Measurements from ENCODE around the gene RNASEH2A.

RNASEH2A gene

DNA sequence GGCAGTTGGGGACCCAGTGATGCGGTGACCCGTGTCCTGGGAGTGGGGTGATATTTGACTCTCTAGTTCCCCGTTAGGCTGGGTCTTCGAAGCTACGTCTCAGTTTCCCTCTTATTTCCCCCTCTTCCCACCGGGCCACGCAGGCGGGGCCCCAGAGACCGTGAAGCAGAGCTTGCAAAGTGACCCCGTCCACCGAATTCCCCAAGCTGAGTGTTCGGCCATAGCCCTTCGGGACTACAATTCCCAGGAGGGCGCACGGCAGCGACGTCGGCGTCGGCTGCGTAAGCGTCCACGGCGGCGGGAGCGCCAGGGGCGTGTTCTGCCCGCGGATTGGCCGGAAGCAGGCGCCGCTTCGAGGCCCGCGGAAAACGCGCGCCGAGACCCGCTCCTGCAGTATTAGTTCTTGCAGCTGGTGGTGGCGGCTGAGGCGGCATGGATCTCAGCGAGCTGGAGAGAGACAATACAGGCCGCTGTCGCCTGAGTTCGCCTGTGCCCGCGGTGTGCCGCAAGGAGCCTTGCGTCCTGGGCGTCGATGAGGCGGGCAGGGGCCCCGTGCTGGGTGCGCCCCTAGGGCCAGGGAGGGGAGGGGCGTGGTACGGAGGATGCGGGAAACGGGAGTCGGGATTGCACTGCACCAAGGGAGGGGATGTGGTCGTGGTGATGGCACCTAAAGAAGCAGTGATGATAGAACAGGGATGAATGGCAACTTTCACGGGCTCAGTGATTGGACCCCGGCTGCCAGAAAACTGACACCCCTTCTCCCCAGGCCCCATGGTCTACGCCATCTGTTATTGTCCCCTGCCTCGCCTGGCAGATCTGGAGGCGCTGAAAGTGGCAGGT is at the start of gene RNASEH2A:
Gene RNASEH2A (plus strand): TSS at position 343 of the 840 bp plus-strand sequence. CDS start 90 bp downstream, at position 433.
- peak; percentile 82 for DNase-seq

DNA sequence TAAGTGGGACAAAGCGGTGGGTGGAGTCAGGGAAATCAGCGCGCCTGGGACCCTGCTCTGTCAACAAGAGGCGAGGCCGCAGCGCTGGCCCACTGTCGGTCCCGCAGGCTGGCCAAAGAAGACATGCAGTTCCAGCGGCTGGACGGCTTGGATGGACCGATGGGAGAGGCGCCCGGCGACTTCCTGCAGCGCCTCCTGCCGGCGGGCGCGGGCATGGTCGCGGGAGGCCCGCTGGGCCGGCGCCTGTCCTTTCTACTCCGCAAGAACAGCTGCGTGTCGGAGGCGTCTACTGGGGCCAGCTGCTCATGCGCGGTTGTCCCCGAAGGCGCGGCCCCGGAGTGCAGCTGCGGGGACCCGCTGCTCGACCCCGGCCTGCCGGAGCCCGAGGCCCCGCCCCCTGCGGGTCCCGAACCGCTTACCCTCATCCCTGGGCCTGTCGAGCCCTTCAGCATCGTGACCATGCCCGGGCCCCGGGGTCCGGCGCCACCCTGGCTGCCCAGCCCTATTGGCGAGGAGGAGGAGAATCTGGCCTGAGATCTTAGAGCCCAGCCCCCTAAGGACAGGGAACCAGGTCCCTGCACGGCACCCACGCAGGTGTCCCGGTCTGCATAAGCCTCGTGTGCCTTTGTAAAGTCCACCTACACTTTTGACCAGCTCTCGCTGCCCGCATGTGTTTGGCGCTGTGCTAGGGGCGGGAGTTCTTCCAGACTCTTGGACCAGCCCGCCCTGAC is 48.7 kb upstream of the RNASEH2A start:
- peak; percentile 18 for DNase-seq

- no peak for DNase-seq
Observed at GRCh38 chr19:12759686-12760085, 46.7 kb upstream of the RNASEH2A start.

DNA sequence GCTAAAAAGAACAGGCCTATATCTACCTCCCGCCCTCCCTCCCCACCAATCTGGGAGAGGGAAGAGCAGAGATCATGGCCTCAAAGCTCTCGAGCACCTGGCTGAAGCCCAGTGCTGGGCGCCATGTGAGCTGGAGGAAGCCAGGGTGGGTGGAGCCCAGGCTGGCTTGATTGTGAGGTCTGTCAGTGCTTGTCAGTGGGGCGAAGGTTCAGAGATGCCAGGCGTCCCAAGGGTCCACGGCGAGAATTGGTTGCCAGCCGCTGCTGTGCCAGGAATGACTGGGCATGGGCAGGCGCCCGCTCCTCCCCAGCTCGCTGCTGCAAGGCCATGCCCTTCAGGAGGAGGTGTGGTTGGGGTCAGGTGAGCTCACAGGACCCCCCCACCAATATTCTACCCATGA is 43.3 kb upstream of the RNASEH2A start:
- no peak for DNase-seq

DNA sequence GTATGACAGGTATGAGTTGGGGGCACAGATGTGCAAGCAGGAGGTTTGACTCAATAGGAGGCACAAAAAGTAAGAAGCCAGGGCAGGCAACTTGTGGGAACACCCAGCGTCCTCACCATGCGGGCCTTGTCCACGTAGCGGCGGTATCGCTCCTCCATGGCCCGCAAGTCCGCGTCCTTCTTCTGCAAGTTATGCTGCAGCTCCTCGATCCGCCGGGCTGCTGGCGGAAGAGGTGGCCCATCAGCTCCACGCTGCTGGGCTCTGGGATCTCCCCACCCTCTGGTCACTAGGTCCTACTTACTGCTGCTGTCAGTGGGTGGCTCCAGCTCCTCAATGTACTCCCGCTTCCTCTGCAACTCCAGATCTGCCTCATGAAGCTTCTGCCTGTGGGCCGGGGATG is 41.7 kb upstream of the RNASEH2A start:
- DNase-seq, result no peak

DNA sequence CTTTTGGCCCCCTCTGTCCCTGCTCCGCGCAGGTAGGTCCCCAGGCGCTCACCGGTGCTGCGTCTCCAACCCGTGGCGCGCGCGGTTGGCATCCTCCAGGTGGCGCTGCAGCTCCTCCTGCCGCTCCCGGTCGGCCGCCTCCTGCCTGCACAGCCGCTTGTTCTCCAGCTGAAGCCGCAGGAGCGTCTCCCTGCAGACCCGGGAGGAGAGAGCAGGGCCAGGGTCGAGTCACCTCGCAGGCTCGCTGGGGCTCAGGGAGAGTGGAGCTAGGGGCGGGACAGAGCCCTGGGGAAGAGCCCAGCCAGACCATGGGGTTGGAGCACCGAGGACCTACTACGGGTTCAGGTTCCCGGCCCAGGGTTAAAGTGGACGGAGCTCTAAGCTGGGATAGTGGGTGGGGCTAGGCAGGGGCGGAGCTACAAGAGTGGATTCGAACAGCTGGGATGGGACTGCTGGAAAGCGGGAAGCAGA is 40.3 kb upstream of the RNASEH2A start:
- DNase-seq, result no peak

GRCh38 chr19:12767150-12767549 is 39.2 kb upstream of the RNASEH2A start:
- DNase-seq, result no peak

DNA sequence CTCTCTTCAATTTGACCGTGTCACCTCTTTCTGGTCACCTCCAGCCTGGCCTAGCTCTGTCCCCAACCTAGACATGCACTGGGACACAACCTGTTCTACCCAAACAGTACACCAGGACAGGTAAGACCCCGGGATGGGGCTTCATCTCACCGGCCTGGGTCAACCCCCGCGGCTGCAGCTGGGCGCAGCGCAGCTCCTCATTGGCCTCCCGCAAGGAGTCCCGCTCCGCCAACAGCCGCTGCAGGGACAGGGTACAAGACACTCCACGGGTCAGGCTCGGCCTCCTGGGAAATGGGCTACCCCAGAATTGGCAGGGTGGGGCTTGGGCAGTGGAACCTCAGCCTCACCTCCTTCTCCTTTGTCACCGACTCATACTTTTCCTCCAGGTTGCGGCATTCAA is 38.7 kb upstream of the RNASEH2A start:
- DNase-seq, result no peak

- DNase-seq, result no peak
Observed at GRCh38 chr19:12769689-12770088, 36.7 kb upstream of the RNASEH2A start.

- no peak for DNase-seq
Observed at GRCh38 chr19:12770922-12771321, 35.5 kb upstream of the RNASEH2A start.

DNA sequence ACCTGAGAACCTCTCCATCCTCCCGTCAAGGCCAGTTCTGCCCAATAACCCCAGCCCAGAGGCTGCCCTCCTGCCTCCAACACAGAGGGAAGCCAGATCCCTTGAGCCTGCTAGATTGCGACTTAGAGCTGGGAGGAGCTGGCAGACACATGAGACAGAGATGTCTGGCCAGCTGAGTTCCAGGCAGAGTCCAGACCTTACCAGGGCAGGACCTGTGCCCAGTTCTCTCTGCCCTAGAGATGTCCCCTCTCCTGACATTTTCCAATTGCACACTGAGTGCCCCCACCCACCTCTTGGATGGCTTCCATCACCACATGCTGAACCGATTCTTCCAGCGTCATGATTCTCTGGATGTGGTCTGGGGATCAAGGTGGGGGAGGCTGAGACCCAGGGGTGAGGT is 34.1 kb upstream of the RNASEH2A start:
- no peak for DNase-seq

DNA sequence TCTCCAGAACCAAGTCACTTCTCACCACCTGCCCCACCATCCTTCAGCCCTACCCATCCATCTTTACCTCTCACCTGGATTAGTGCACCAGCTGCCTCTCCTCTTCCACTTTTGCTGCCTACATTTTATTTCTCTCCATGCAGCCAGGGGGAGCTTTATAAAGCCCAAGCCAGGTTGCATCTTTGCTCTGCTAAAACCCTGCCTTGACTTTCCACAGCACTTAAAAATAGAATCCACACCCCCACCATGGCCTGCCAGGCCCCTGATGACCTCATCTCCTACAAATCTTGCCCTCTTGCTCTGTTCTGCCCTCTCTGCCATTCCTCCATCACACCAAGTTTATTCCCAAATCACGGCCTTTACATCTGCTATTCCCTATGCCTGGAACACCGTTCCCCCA is 32.8 kb upstream of the RNASEH2A start:
- no peak for DNase-seq

DNA sequence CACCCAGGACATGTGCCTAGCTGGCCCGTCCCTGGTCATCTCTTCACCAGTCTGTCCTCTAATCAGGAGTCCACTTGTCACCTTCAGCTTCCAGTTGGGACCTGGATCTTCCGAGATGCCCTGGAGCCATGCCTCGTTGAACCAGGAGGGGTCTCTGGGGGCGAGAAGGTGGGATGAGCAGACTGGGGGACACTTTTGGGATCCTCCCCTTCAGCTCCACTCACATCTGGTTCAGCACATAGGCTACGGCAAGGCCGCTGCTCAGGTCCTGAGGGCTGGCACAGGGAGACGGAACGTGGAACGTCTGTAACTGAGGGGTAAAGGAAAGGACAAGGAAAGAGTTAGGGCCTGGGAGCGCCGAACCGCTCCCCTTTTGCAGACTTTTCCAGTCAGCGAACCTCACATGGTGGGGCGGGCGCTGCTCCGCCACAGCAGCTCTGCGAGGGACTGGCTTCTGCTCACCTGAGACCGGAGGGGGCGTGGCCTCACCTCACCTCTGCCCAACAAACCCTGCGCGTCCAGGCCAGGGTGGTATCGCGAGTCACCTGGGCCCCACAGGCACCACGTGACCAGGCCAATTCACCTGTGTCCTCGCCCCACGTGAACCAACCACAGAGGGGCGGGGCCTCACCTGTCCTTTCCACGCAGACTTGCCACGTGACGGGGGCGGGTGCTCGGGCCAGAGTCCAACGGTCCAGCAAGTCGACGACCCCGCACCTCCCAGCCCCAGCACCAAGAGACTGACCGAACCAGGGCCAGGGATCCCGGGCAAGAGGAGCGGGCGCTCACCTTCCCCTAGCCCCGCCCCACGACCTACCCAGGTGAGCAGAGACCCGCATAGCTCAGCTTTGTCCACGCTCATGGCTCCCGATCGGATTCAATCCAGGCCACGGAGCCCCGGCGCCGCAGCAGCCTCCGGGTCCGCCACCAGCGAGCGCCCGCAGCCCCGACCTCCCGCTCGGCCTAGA is 31.5 kb upstream of the RNASEH2A start, which contains the start of gene HOOK2:
Gene HOOK2 (minus strand): TSS at position 965 of the 968 bp plus-strand sequence. CDS start 103 bp downstream, at position 862.
- DNase-seq, result no peak

DNA sequence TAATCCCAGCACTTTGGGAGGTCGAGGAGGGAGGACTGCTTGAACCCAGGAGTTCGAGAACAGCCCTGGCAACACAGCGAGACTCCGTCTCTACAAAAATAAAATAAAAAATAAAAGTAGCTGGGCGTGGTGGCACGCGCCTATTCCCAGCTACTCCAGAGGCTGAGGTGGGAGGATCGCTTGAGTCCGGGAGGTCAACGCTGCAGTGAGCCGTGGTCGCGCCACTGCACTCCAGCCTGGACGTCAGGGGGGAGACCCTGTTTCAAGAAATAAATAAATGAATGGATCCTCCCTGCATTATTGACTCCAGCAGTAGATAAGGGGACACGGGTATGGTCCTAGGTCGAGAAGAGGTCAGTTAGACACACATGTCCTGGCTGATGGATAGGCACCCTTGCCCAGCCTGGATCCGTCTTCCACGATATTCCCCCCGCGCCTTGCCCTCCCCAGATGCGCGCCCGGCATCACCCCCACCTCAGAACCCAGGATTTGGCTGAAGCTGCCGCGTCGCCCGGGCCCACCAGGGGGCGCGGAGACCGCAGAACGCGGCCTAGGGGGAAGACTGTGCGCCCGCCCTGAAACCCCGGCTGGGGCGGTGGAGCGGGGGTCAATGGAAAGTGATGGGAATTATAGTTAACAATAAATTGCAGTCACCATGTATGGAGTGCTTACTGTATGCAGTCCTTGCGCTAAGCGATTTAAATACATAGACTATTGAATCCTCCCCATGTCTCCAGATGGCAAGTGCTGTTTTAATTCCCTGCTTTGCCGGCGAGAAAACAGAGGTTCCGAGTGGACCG is 29.0 kb upstream of the RNASEH2A start:
- DNase-seq, result peak; percentile 55

DNA sequence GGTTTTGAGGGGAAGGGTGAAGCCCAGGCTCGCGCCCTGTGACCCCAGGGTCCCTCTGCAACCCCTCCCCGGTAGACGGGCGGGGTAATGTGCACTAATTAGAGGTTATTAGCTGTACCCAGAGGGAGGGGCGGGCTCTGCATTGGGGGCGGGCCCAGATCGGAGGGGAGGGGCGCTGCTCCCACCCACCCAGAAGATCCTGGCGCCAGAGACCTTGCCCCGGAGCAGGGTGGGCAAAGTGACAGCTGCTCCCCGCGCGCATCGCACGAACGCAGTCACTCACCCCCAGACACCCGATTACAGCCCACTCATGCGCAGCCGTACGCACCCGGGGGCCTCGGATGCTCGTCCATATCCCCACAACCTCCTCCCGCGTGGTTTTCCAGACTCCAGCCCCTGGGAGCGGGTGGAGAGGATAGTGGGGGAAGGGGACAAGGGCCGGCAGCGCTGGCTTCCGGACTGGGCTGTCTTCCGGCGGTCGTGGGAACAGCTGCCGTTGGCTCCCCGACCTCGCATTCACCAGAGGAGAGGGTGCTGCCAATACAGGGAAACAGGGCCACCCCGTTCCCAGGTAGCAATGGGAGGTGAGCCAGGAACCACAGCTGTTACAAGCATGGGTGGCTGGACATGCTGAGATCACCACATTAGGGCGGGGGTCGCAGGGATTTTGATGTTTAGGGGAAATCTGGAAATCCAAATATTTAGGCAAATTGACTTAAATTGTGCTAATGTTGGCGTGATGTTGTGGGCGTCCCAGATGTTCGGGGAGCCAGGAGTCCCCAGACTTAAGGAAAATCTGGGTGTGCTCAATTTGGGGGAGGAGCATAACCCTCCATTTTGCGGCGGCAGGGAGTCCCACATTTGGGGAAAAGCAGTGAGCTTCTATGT is 28.1 kb upstream of the RNASEH2A start:
- peak; percentile 39 for DNase-seq

- no peak for DNase-seq
Observed at GRCh38 chr19:12778905-12779161, 27.6 kb upstream of the RNASEH2A start.

- no peak for DNase-seq
Observed at GRCh38 chr19:12779162-12779993, 27.0 kb upstream of the RNASEH2A start.

GRCh38 chr19:12782174-12782423 is 24.3 kb upstream of the RNASEH2A start:
- DNase-seq, result no peak

DNA sequence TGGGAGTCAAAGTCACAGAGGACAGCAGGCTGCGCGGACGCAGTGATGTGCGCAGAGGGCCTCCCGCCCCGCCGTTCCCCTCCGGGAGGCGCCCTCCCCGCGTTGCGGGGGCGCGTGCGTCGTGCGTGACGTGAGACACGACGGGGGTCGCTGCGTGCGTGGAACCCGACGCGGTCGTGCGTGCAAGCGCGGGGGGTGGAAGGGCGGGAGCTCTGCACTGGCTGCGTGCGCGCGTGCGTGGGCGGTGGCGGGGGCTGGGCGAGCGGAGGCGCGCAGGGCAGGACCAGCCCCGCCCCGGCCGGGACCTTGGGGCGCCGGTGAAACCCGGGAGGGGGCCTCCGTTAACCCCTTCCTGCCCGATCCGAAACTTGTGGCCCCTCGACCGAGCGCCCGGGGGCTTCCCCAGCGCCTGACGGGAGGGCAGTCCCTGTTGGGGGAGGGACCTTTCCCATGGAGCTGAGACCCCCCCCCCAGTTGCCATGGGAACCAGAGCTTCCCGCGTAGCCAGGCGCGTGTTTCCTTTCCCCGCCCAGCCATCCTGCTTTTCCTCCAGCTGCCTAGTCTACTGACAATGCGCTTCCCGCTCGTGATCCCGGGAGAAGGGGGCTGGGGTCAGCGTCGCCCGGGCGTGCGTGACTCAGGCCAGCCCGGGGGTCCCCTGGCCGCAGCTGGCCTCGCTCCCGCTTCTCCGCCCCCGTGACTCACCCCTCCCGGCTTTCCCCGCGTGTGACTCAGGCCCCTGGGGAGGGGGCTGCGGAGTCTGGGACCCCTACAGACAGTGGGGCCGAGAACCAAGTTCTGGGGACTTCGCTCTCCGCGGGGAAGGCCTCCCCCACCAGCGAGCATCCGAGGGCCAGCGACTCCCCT is 23.7 kb upstream of the RNASEH2A start:
- peak; percentile 91 for DNase-seq

Data from GDM1 (cell line).